H1 (cell line): ENCODE measurements around the gene DSTYK.

Experiments used
- BRCA1 ChIP-seq: IDR thresholded peaks from 2 replicates; pipeline ENCODE4 v1.6.1; 2012; ENCODE audit warnings: low read depth, low read length, improper control_type of control experiment
- CEBPB ChIP-seq: IDR thresholded peaks from 2 replicates; pipeline ENCODE4 v1.6.1; 2012; ENCODE audit warnings: low read depth, low read length
- CTCF ChIP-seq, 3 experiments: IDR thresholded peaks; 1 replicate in 2 of 3; 2 replicates in 1 of 3; pipeline versions ENCODE4 v1.5.1 to v1.6.1; 2011; ENCODE audit warnings: low read length in 3 of 3, mild to moderate bottlenecking in 3 of 3, inconsistent platforms in 2 of 3, low read depth in 1 of 3, moderate library complexity in 1 of 3; ENCODE audit not compliant: insufficient read depth in 1 of 3; ENCODE audit errors: control extremely low read depth in 1 of 3
- EP300 ChIP-seq, 2 experiments: IDR thresholded peaks; 1 replicate in 1 of 2; 2 replicates in 1 of 2; pipeline ENCODE4 v1.6.1; 2011 to 2012; ENCODE audit warnings: low read depth in 2 of 2, low read length in 2 of 2, mild to moderate bottlenecking in 2 of 2, borderline replicate concordance in 1 of 2, inconsistent platforms in 1 of 2, moderate library complexity in 1 of 2
- HDAC2 ChIP-seq, 2 experiments: fragments of 300-600 bp in 1 of 2; sonication (generic) in 1 of 2; IDR thresholded peaks; 2 replicates each; pipeline ENCODE4 v1.6.1; 2011 to 2012; ENCODE audit warnings: low read depth in 2 of 2, low read length in 2 of 2, mild to moderate bottlenecking in 2 of 2, moderate library complexity in 2 of 2, borderline replicate concordance in 1 of 2, inconsistent platforms in 1 of 2
- POLR2A ChIP-seq, 2 experiments: IDR thresholded peaks; 1 replicate in 1 of 2; 2 replicates in 1 of 2; pipeline ENCODE4 v1.6.1; 2011; ENCODE audit warnings: low read depth in 2 of 2, low read length in 2 of 2, mild to moderate bottlenecking in 2 of 2; ENCODE audit errors: control extremely low read depth in 1 of 2
- POLR2AphosphoS5 ChIP-seq: IDR thresholded peaks from 2 replicates; pipeline ENCODE4 v1.6.1; 2011; ENCODE audit warnings: low read depth, low read length
- RNF2 ChIP-seq: fragments of 200-900, 300-1000 bp; sonication (generic); IDR thresholded peaks from 2 replicates; pipeline ENCODE4 v1.7.1; 2016; ENCODE audit warnings: borderline replicate concordance, low read depth, mild to moderate bottlenecking, antibody characterized with exemption, low read length; ENCODE audit not compliant: poor library complexity, severe bottlenecking; ENCODE audit errors: missing control alignments
- SIN3A ChIP-seq, 2 experiments: IDR thresholded peaks in 1 of 2; conservative IDR thresholded peaks in 1 of 2; 2 replicates each; pipeline ENCODE4 v1.6.1; 2011 to 2012; ENCODE audit warnings: low read length in 2 of 2, improper control_type of control experiment in 1 of 2, low read depth in 1 of 2, mild to moderate bottlenecking in 1 of 2

GRCh38 chr1:205248793-205249601 lies 37.5 kb upstream of the DSTYK start:
- TF ChIP-seq RNF2 (no peak), POLR2AphosphoS5 (no peak), BRCA1 (no peak), CTCF (IDR thresholded peaks at IDR 0.05; ENCODE audit: control extremely low read depth in 1 of 3, insufficient read depth in 1 of 3, low read depth in 1 of 3, low read length in 3 of 3) (no peak), EP300 (IDR thresholded peaks at IDR 0.05; ENCODE audit: borderline replicate concordance in 1 of 2, low read depth in 2 of 2, low read length in 2 of 2) (no peak), HDAC2 (IDR thresholded peaks at IDR 0.05; ENCODE audit: borderline replicate concordance in 1 of 2, low read depth in 2 of 2, low read length in 2 of 2) (no peak), SIN3A (conservative IDR thresholded peaks at IDR 0.05 in 1 of 2, IDR thresholded peaks at IDR 0.05 in 1 of 2; ENCODE audit: low read depth in 1 of 2, low read length in 2 of 2) (no peak), POLR2A (IDR thresholded peaks at IDR 0.05; ENCODE audit: control extremely low read depth in 1 of 2, low read depth in 2 of 2, low read length in 2 of 2) (no peak), CEBPB (no peak)
